ENCODE data around the gene AP3S1.

- TF ChIP-seq CTCF (IDR thresholded peaks at IDR 0.05) (no peak), POLR2A (IDR thresholded peaks at IDR 0.05) (no peak)
Observed at GRCh38 chr5:115895821-115896220, 54.1 kb downstream of the AP3S1 start.
